HepG2 (cell line): Measurements from ENCODE around the gene ANTXR1. TPM values are rescaled to one million over a fixed set of nuclear protein-coding genes. Genes with fewer than 3 reads are reported as not detected.
A peak's percentile ranks its signal among the peaks of the same experiment; 100 is the strongest.

Experiments used
- CBX2 ChIP-seq, 2 experiments: fragments of 200-600 bp in 1 of 2; sonication (generic); formaldehyde crosslinking in 1 of 2; IDR thresholded peaks; 2 replicates each; pipeline versions ENCODE4 v1.7.0 to v1.8.1; 2018 to 2022; ENCODE audit warnings: low read depth in 2 of 2, low read length in 1 of 2, mild to moderate bottlenecking in 1 of 2, missing genetic modification reagents in 1 of 2
- DR1 ChIP-seq: sonication (generic); formaldehyde crosslinking; IDR thresholded peaks from 2 replicates; pipeline ENCODE4 v1.8.0; 2021; ENCODE audit warnings: mild to moderate bottlenecking, missing genetic modification reagents, inconsistent platforms
- HNF4A ChIP-seq: sonication (generic); formaldehyde crosslinking; IDR thresholded peaks from 2 replicates; pipeline ENCODE4 v1.4.0; 2020; ENCODE audit warnings: missing genetic modification reagents
- MYC ChIP-seq: sonication (generic); formaldehyde crosslinking; IDR thresholded peaks from 2 replicates; pipeline ENCODE4 v1.9.0; 2021; ENCODE audit warnings: missing genetic modification reagents, borderline replicate concordance
- NR2F6 ChIP-seq, 2 experiments: IDR thresholded peaks; 2 replicates each; pipeline ENCODE4 v1.6.1; 2016; ENCODE audit warnings: antibody characterized with exemption in 1 of 2, mild to moderate bottlenecking in 1 of 2
- PAX8 ChIP-seq: sonication (generic); formaldehyde crosslinking; IDR thresholded peaks from 2 replicates; pipeline ENCODE4 v1.8.0; 2022; ENCODE audit warnings: mild to moderate bottlenecking, missing genetic modification reagents, borderline replicate concordance
- RFX3 ChIP-seq: IDR thresholded peaks from 2 replicates; pipeline ENCODE4 v1.6.1; 2016; ENCODE audit warnings: missing biosample characterization, missing genetic modification reagents
- ZFAT ChIP-seq: sonication (generic); formaldehyde crosslinking; conservative IDR thresholded peaks from 2 replicates; pipeline ENCODE4 v1.8.1; 2023; ENCODE audit warnings: missing genetic modification reagents, inconsistent platforms
- ZFP36L1 ChIP-seq: sonication (generic); formaldehyde crosslinking; IDR thresholded peaks from 2 replicates; pipeline ENCODE4 v1.8.0; 2022; ENCODE audit warnings: mild to moderate bottlenecking, missing genetic modification reagents, moderate library complexity
- ZNF326 ChIP-seq: sonication (generic); formaldehyde crosslinking; IDR thresholded peaks from 2 replicates; pipeline ENCODE4 v1.4.0; 2020; ENCODE audit warnings: missing genetic modification reagents, borderline replicate concordance
- ZNF367 ChIP-seq: sonication (generic); formaldehyde crosslinking; IDR thresholded peaks from 2 replicates; pipeline ENCODE4 v1.4.0; 2020; ENCODE audit warnings: missing genetic modification reagents, borderline replicate concordance
- ZNF614 ChIP-seq: IDR thresholded peaks from 2 replicates; pipeline ENCODE4 v1.6.1; 2018; ENCODE audit warnings: missing biosample characterization, missing genetic modification reagents, inconsistent platforms, borderline replicate concordance
- ZNF775 ChIP-seq: sonication (generic); formaldehyde crosslinking; IDR thresholded peaks from 2 replicates; pipeline ENCODE4 v1.4.0; 2020; ENCODE audit warnings: missing genetic modification reagents, mild to moderate bottlenecking, moderate library complexity, borderline replicate concordance
- polyA plus RNA-seq, 8 experiments: library from polyadenylated mRNA; depleted of rRNA in 3 of 8; stranded (reverse) in 7 of 8; unstranded in 1 of 8; fragments of >200 nt; fragmentation: Illumina TruSeq in 4 of 8; extraction: Trizol in 4 of 8; gene quantifications; 2 replicates each; pipeline versions ENCODE4 v1.2.1 to v1.2.3, GENCODE V29; 2011 to 2016; ENCODE audit warnings: low read depth in 4 of 8, missing spikeins in 1 of 8, mixed read lengths in 1 of 8; ENCODE audit not compliant: insufficient read depth in 1 of 8
- total RNA-seq, 5 experiments: library from RNA; depleted of rRNA; stranded (reverse); fragments of >200 nt; fragmentation: Illumina TruSeq; extraction: Trizol; gene quantifications; 2 replicates each; pipeline ENCODE4 v1.2.3, GENCODE V29; 2016; ENCODE audit warnings: low read depth in 1 of 5
- TF ChIP-seq, protein P1 (sequence below): sonication (generic); formaldehyde crosslinking; IDR thresholded peaks from 2 replicates; pipeline ENCODE4 v1.5.1; 2020; ENCODE audit warnings: mild to moderate bottlenecking, moderate library complexity, missing genetic modification reagents
- TF ChIP-seq, protein P2 (sequence below): sonication (generic); formaldehyde crosslinking; conservative IDR thresholded peaks from 2 replicates; pipeline ENCODE4 v1.4.0; 2020; ENCODE audit warnings: missing genetic modification reagents
- TF ChIP-seq, protein P3 (sequence below): IDR thresholded peaks from 2 replicates; pipeline ENCODE4 v1.4.0; 2020; ENCODE audit warnings: mild to moderate bottlenecking, missing genetic modification reagents
- TF ChIP-seq, protein P4 (sequence below), 2 experiments: sonication (generic) in 1 of 2; formaldehyde crosslinking in 1 of 2; IDR thresholded peaks; 2 replicates each; pipeline versions ENCODE4 v1.5.1 to v1.6.1; 2011 to 2020; ENCODE audit warnings: borderline replicate concordance in 1 of 2, low read depth in 1 of 2, low read length in 1 of 2, mild to moderate bottlenecking in 1 of 2, missing genetic modification reagents in 1 of 2, moderate library complexity in 1 of 2

ANTXR1 gene
- total and polyA plus RNA-seq, 2 of the 13 experiments (the other 11 are each of a cell fraction or from before 2014, with no cell fraction given): 4.5 to 12.7 TPM

DNA sequence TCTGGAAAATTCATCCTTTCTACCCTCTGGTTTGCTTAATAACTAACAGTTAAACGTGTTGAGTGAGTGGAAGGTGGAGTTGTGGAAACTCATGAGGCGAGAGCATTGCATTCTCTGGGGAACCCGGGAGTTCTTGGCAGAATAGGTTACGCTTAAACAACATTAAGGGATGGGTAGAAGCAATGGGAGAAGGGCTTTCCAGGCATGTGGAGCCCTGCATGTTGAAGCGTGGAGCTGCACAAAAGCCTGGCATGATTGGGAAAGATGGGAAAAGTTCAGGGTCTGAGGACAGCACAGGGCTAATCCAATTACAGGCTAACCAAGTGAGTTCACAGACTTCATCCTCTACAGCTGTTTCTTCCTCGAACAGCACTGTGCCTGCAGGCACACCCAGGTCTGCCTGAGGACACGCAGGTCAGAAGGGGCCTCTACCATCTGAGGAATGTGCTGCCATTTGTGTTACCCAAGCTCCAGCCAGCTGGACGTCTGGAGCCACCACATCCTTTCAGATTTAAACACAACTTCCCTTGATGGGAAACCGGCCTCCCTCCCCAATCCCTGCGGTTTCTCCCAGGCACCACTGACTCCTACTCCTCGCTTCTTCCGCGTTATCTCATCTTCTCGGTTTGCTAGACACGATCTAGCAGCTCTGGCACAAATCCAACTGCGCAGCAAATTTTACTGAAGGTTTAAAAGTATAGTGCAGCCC lies 164.2 kb downstream of the ANTXR1 start (continued):
- TF ChIP-seq HNF4A (CRISPR knock-in tag) (peak; percentile 82), ZNF326 (no peak), ZNF367 (no peak), ZFP36L1 (0 out of 2 replicates have a peak, but pooled peaks have one; percentile 42), CBX2 (IDR thresholded peaks at IDR 0.05; ENCODE audit: low read depth, low read length) (no peak), CBX2 (CRISPR knock-in tag; IDR thresholded peaks at IDR 0.05; ENCODE audit: low read depth) (no peak), ZNF775 (no peak), ZNF614 (CRISPR knock-in tag) (peak; percentile 71), NR2F6 (IDR thresholded peaks at IDR 0.05) (peak; percentile 12; the same call in 1 of the 2 replicates), NR2F6 (CRISPR knock-in tag; IDR thresholded peaks at IDR 0.05) (peak; percentile 58), MYC (CRISPR knock-in tag) (peak; percentile 33; the same call in 1 of the 2 replicates), DR1 (CRISPR knock-in tag) (no peak), RFX3 (CRISPR knock-in tag) (no peak), PAX8 (CRISPR knock-in tag) (no peak), ZFAT (CRISPR knock-in tag) (no peak)
- TF ChIP-seq, protein P1, sequence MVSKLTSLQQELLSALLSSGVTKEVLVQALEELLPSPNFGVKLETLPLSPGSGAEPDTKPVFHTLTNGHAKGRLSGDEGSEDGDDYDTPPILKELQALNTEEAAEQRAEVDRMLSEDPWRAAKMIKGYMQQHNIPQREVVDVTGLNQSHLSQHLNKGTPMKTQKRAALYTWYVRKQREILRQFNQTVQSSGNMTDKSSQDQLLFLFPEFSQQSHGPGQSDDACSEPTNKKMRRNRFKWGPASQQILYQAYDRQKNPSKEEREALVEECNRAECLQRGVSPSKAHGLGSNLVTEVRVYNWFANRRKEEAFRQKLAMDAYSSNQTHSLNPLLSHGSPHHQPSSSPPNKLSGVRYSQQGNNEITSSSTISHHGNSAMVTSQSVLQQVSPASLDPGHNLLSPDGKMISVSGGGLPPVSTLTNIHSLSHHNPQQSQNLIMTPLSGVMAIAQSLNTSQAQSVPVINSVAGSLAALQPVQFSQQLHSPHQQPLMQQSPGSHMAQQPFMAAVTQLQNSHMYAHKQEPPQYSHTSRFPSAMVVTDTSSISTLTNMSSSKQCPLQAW (CRISPR knock-in tag): no peak
- TF ChIP-seq, protein P2, sequence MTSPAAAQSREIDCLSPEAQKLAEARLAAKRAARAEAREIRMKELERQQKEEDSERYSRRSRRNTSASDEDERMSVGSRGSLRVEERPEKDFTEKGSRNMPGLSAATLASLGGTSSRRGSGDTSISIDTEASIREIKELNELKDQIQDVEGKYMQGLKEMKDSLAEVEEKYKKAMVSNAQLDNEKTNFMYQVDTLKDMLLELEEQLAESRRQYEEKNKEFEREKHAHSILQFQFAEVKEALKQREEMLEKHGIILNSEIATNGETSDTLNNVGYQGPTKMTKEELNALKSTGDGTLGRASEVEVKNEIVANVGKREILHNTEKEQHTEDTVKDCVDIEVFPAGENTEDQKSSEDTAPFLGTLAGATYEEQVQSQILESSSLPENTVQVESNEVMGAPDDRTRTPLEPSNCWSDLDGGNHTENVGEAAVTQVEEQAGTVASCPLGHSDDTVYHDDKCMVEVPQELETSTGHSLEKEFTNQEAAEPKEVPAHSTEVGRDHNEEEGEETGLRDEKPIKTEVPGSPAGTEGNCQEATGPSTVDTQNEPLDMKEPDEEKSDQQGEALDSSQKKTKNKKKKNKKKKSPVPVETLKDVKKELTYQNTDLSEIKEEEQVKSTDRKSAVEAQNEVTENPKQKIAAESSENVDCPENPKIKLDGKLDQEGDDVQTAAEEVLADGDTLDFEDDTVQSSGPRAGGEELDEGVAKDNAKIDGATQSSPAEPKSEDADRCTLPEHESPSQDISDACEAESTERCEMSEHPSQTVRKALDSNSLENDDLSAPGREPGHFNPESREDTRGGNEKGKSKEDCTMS (CRISPR knock-in tag): no peak
- TF ChIP-seq, protein P3, sequence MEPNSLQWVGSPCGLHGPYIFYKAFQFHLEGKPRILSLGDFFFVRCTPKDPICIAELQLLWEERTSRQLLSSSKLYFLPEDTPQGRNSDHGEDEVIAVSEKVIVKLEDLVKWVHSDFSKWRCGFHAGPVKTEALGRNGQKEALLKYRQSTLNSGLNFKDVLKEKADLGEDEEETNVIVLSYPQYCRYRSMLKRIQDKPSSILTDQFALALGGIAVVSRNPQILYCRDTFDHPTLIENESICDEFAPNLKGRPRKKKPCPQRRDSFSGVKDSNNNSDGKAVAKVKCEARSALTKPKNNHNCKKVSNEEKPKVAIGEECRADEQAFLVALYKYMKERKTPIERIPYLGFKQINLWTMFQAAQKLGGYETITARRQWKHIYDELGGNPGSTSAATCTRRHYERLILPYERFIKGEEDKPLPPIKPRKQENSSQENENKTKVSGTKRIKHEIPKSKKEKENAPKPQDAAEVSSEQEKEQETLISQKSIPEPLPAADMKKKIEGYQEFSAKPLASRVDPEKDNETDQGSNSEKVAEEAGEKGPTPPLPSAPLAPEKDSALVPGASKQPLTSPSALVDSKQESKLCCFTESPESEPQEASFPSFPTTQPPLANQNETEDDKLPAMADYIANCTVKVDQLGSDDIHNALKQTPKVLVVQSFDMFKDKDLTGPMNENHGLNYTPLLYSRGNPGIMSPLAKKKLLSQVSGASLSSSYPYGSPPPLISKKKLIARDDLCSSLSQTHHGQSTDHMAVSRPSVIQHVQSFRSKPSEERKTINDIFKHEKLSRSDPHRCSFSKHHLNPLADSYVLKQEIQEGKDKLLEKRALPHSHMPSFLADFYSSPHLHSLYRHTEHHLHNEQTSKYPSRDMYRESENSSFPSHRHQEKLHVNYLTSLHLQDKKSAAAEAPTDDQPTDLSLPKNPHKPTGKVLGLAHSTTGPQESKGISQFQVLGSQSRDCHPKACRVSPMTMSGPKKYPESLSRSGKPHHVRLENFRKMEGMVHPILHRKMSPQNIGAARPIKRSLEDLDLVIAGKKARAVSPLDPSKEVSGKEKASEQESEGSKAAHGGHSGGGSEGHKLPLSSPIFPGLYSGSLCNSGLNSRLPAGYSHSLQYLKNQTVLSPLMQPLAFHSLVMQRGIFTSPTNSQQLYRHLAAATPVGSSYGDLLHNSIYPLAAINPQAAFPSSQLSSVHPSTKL: peak; percentile 39; the same call in 1 of the 2 replicates
- TF ChIP-seq, protein P4, sequence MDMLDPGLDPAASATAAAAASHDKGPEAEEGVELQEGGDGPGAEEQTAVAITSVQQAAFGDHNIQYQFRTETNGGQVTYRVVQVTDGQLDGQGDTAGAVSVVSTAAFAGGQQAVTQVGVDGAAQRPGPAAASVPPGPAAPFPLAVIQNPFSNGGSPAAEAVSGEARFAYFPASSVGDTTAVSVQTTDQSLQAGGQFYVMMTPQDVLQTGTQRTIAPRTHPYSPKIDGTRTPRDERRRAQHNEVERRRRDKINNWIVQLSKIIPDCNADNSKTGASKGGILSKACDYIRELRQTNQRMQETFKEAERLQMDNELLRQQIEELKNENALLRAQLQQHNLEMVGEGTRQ (IDR thresholded peaks at IDR 0.05; ENCODE audit: low read depth, low read length): no peak
- TF ChIP-seq, protein P4 (CRISPR knock-in tag; IDR thresholded peaks at IDR 0.05; ENCODE audit: borderline replicate concordance): 0 out of 2 replicates have a peak, but pooled peaks have one; percentile 8
